ENCODE measurements around the gene KLHL21. TPM values are rescaled to one million over a fixed set of nuclear protein-coding genes. Genes with fewer than 3 reads are reported as not detected.

The KLHL21 gene
- total and polyA plus RNA-seq, 8 donors: 10.8 to 31.3 (median 16.8) TPM

- Histone ChIP-seq H3K36me3 (peaks cover 0 to 16% (median 4%) of the 10 kb centered on the region in 3 donors), H3K27me3 (no peaks in the 10 kb centered on the region), H3K4me3 (no peak overlapping the region), H3K9me3 (no peaks in the 10 kb centered on the region), H3K27ac (no peak overlapping the region), H3K4me1 (peaks cover 0 to 7% (median 6%) of the 10 kb centered on the region in 3 donors)
- DNase-seq: no peak
- FAIRE-seq: no peak
- 91% methylated on average over 41 of the region's 41 CpGs for WGBS, 2 donors
- intact Hi-C loops (cut with DNase I): no loop called here
- no peak for TF ChIP-seq CTCF (IDR thresholded peaks at IDR 0.05)
- ATAC-seq: no peak
Observed at GRCh38 chr1:6621429-6622391, 19.0 kb upstream of the KLHL21 start.

DNA sequence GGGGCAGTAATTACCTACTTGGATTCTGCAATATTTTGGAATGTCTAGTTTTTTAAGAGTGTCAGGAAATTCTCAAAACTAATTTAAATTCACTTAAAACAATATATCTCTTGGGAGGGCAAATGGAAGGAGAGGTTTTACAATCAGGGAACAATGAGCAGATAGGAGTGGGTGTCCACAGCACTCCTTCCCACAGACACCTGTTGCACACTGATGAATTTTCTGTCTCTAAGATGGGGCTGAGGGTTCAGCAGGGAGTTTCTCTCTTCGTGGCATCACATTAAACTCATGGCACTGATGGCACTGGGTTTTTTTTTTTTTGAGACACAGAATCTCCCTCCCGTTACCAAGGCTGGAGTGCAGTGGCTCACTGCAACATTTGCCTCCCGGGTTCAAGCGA is 16.4 kb upstream of the KLHL21 start:
- no peak overlapping the region for H3K27ac ChIP-seq
- ATAC-seq (no peak), DNase-seq (no peak), FAIRE-seq (no peak)
- intact Hi-C loops (cut with DNase I): no loop called here
- WGBS, 2 donors: 91 to 94% methylated on average over 4 of the region's 4 CpGs
- peaks cover 0 to 4% (median 0%) of the 10 kb centered on the region in 3 donors for H3K4me1 ChIP-seq
- no peaks in the 10 kb centered on the region for H3K27me3 ChIP-seq
- peaks cover 0 to 16% (median 4%) of the 10 kb centered on the region in 3 donors for H3K36me3 ChIP-seq
- TF ChIP-seq CTCF (IDR thresholded peaks at IDR 0.05): no peak
- no peaks in the 10 kb centered on the region for H3K9me3 ChIP-seq
- no peak overlapping the region for H3K4me3 ChIP-seq

DNA sequence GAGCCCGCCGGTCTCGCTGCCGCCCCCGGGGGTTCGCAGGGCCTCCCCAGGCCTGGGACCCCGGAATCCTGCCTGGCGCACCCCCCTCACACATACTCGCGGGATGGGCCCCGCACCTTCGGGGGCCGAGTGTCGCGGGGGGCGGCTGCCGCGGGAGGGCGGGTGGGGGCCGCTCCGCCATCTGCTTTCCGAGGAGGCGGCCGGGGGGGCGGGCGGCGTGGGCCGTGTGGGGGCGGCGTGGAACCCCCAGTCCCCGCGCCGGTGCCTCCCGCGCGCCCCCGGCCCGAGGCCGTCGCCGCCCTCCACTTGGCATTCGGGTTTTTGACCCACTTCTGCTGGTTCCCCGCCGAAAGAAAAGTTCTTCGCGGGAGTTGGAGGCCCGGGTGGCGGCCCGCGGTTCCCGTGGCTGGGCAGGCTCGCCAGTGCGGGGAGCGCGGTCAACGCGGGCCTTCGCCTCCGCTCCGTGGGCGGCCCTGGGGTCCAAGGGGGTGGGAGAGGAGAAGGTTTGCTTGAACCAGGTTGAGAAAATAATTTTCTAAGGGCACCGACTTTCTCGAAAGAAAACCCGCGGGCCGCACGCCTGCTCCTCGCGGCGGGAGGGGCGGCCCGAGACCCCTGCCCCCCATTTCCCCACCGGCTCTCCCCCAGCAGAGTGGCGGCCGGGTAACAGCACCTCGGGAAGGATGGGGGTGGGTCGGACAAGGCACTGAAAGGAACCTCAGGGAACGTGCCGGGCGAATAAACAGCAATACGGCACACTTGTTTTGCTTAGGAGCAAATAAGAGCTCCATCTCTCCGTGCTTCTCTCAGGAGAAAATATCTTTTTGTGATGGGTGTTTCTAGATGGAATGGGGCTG is 12.5 kb upstream of the KLHL21 start:
- peak overlapping the region in 3 of 4 donors; percentile 16 to 84 (median 82) for H3K27ac ChIP-seq
- no peak for ATAC-seq
- no peak for FAIRE-seq
- WGBS, 2 donors: 1 to 2% methylated on average over 50 to 82 of the region's 82 CpGs
- H3K4me1 ChIP-seq: peaks cover 6 to 9% (median 8%) of the 10 kb centered on the region in 3 donors
- TF ChIP-seq CTCF (IDR thresholded peaks at IDR 0.05): no peak
- H3K9me3 ChIP-seq: no peaks in the 10 kb centered on the region
- H3K36me3 ChIP-seq: peaks cover 0 to 3% (median 0%) of the 10 kb centered on the region in 3 donors
- DNase-seq: peak in 1 of 6 donors; percentile 73
- no peaks in the 10 kb centered on the region for H3K27me3 ChIP-seq
- intact Hi-C loops (cut with DNase I): no loop called here
- H3K4me3 ChIP-seq: peak overlapping the region; percentile 86 to 97 (median 91)

DNA sequence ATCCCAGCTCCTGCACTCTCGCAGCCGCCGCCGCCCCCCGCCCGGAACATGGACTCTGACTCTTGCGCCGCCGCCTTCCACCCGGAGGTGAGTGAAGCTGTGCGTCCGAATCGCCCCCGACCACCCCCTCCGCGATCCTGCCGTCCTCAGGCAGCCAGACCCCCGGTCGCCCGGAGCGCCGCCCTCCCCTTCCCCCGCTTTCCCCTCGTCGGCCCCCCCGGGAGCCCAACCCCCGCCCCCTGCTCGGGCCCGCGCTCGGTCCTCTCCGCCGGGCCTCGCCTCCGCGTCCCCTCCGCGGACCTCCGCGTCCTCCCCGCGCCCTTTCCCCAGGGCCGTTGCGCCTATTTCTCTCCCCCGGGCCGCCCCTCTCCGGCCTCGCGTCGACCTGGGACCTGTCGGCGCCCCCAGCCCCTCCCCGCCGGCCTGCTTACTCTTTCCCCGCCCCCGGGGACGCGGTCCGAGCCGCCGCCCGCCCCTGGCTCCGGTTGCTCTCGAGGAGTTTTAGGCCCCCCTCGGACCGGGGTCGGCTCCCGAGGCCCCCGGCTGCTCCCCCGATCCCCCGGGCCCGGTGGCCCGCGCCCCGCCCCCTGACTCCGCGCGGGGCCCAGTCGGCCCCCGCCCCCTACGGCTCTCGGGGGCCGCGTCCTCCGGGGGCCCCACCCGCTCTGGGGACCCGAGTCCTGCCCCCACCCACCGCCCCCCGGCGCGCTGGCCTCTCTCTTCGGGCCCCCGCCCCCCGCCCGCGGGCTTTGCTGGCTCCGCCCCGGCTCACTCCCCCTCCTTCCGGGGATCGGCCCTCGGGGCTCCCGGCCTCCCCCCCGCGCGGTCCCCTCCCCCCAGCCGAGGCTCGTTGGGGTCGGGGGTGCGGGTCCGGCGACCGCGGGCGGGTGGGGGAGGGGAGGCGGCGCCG is 11.6 kb upstream of the KLHL21 start:
- Histone ChIP-seq H3K9me3 (no peaks in the 10 kb centered on the region), H3K27ac (peak overlapping the region; percentile 71 to 84 (median 82)), H3K4me1 (peaks cover 6 to 9% (median 8%) of the 10 kb centered on the region in 3 donors), H3K27me3 (no peaks in the 10 kb centered on the region), H3K4me3 (peak overlapping the region; percentile 86 to 97 (median 91)), H3K36me3 (no peaks in the 10 kb centered on the region)
- DNase-seq: peak in 5 of 6 donors; percentile 59 to 80 (median 69)
- peak; percentile 4 to 20 (median 7) for ATAC-seq
- intact Hi-C loops (cut with DNase I): no loop called here
- FAIRE-seq: no peak
- TF ChIP-seq CTCF (IDR thresholded peaks at IDR 0.05): no peak
- WGBS, 2 donors: 1% methylated on average over 67 to 113 of the region's 117 CpGs
